ENCODE results near the gene RNASE13.
"Not testable (repeated sequence)": the region's sequence is repeated elsewhere in the genome, so short reads cannot be mapped to it uniquely, and the experiment has no call there.

RNASE13 gene

GRCh38 chr14:21023174-21023573 lies 11.4 kb downstream of the RNASE13 start:
- DNase-seq (ENCODE audit: low read depth in 2 of 2): no peak

GRCh38 chr14:21022686-21023085 lies 11.9 kb downstream of the RNASE13 start:
- DNase-seq (ENCODE audit: low read depth in 2 of 2): no peak

GRCh38 chr14:21020977-21021545 lies 13.5 kb downstream of the RNASE13 start:
- no peak for DNase-seq (ENCODE audit: low read depth in 2 of 2)

- no peak for DNase-seq (ENCODE audit: low read depth in 2 of 2)
Observed at GRCh38 chr14:21019366-21019765, 15.2 kb downstream of the RNASE13 start.

GRCh38 chr14:21018781-21019180 lies 15.8 kb downstream of the RNASE13 start:
- no peak for DNase-seq (ENCODE audit: low read depth in 2 of 2)

- no peak for DNase-seq (ENCODE audit: low read depth in 2 of 2)
Observed at GRCh38 chr14:21018286-21018685, 16.3 kb downstream of the RNASE13 start.

- no peak for DNase-seq (ENCODE audit: low read depth in 2 of 2)
Observed at GRCh38 chr14:21017528-21018245, 16.9 kb downstream of the RNASE13 start.

- DNase-seq (ENCODE audit: low read depth in 2 of 2): no peak
Observed at GRCh38 chr14:21016413-21017190, 18.0 kb downstream of the RNASE13 start.

GRCh38 chr14:21015312-21015711 lies 19.3 kb downstream of the RNASE13 start:
- no peak for DNase-seq (ENCODE audit: low read depth in 2 of 2)

GRCh38 chr14:21014761-21015190 lies 19.8 kb downstream of the RNASE13 start:
- DNase-seq (ENCODE audit: low read depth in 2 of 2): peak; percentile 49 to 52

GRCh38 chr14:21011136-21011535 lies 23.5 kb downstream of the RNASE13 start:
- no peak for DNase-seq (ENCODE audit: low read depth in 2 of 2)

GRCh38 chr14:21009721-21010120 lies 24.9 kb downstream of the RNASE13 start:
- not testable (repeated sequence) for DNase-seq (ENCODE audit: low read depth in 2 of 2)

GRCh38 chr14:21003788-21004346 lies 30.7 kb downstream of the RNASE13 start:
- no peak for DNase-seq (ENCODE audit: low read depth in 2 of 2)

- no peak for DNase-seq (ENCODE audit: low read depth in 2 of 2)
Observed at GRCh38 chr14:21001218-21001617, 33.4 kb downstream of the RNASE13 start.

GRCh38 chr14:20999591-20999990 lies 35.0 kb downstream of the RNASE13 start:
- no peak for DNase-seq (ENCODE audit: low read depth in 2 of 2)

- no peak for DNase-seq (ENCODE audit: low read depth in 2 of 2)
Observed at GRCh38 chr14:20998674-20999366, 35.8 kb downstream of the RNASE13 start, which contains the start of gene SLC39A2. TSS of gene SLC39A2 (plus strand) at chr14:20999293. CDS start at chr14:20999447, 154 bp downstream.

- no peak for DNase-seq (ENCODE audit: low read depth in 2 of 2)
Observed at GRCh38 chr14:20998139-20998538, 36.5 kb downstream of the RNASE13 start.

GRCh38 chr14:20997564-20997963 lies 37.0 kb downstream of the RNASE13 start:
- DNase-seq (ENCODE audit: low read depth in 2 of 2): no peak

- DNase-seq (ENCODE audit: low read depth in 2 of 2): no peak
Observed at GRCh38 chr14:20997115-20997514, 37.5 kb downstream of the RNASE13 start.

GRCh38 chr14:20996521-20996920 lies 38.1 kb downstream of the RNASE13 start:
- no peak for DNase-seq (ENCODE audit: low read depth in 2 of 2)

GRCh38 chr14:20989787-20990600 lies 44.6 kb downstream of the RNASE13 start, which contains the start of gene METTL17:
TSS of gene METTL17 (plus strand) at chr14:20989980. CDS start at chr14:20990003, 23 bp downstream.
- DNase-seq (ENCODE audit: low read depth in 2 of 2): peak; percentile 80 to 83

Data from stimulated activated CD8-positive, alpha-beta memory T cell treated with anti-CD3 and anti-CD28 coated beads, Interleukin-15, amount 100 ng/mL, for 48 hours (primary cell).